Right lobe of liver (tissue), 6 donors: Measurements from ENCODE around the gene DYNLT2. TPM values are rescaled to one million over a fixed set of nuclear protein-coding genes. Genes with fewer than 3 reads are reported as not detected.

Experiments
- ATAC-seq, 4 donors: fragments of 200-7000 bp; cut with Tn5 transposase; one replicate each; pipeline ENCODE4 v1.9.1; 2020; ENCODE audit warnings: mild to moderate bottlenecking in 4 of 4, moderate library complexity in 4 of 4
- DNase-seq, 3 donors: peaks; one replicate each; pipeline ENCODE4 v3.0.0-alpha.2; 2020
- H3K27ac ChIP-seq, 3 donors: fragments of 200-600 bp; one replicate each; pipeline ENCODE4 v1.8.0; 2022
- H3K27me3 ChIP-seq, 2 donors: fragments of 200-600 bp; one replicate each; pipeline ENCODE4 v1.8.0; 2022
- H3K36me3 ChIP-seq, 4 donors: fragments of 200-600 bp; sonication (generic) in 1 of 4; one replicate each; pipeline versions ENCODE4 v1.5.1 to v1.8.0; 2017 to 2022; ENCODE audit warnings: control low read depth in 1 of 4
- H3K4me1 ChIP-seq, 4 donors: fragments of 200-600 bp; sonication (generic) in 1 of 4; one replicate each; pipeline versions ENCODE4 v1.5.1 to v1.8.0; 2017 to 2022; ENCODE audit warnings: control low read depth in 1 of 4
- H3K4me3 ChIP-seq, 3 donors: fragments of 200-600 bp; one replicate each; pipeline ENCODE4 v1.8.0; 2022
- H3K9me3 ChIP-seq, 4 donors: fragments of 200-600 bp; sonication (generic) in 1 of 4; one replicate each; pipeline versions ENCODE4 v1.5.1 to v1.8.0; 2017 to 2022; ENCODE audit warnings: control low read depth in 1 of 4
- POLR2A ChIP-seq: fragments of 450-650 bp; IDR thresholded peaks from one replicate; pipeline ENCODE4 v1.6.1; 2017; ENCODE audit warnings: antibody characterized with exemption, mild to moderate bottlenecking
- WGBS: methylation state at CpG from one replicate; pipeline ENCODE4 v1.1.6; 2018; ENCODE audit warnings: low coverage, low lambda C conversion rate; ENCODE audit not compliant: insufficient coverage; ENCODE audit errors: missing lambda C conversion rate; 5-methylcytosine and 5-hydroxymethylcytosine counted together
- intact Hi-C, 2 donors: fragments of 100-400 bp; cut with DNase I; formaldehyde crosslinking; loops; one replicate each; pipeline versions ENCODE4 v1.11.2 to v1.14.1; 2022
- total RNA-seq, 6 experiments: library from RNA; depleted of rRNA in 2 of 6; stranded (reverse); fragments of >200 nt in 2 of 6; fragmentation: NEBNext Ultra II Directional in 3 of 6; extraction: Animal tissue kit (Norgen Biotek cat#: 25700) in 3 of 6; gene quantifications; one replicate each; pipeline versions ENCODE4 v1.1.0 to v1.2.4, GENCODE V29; 2016 to 2023
- TF ChIP-seq, protein P1 (sequence below), 4 donors: fragments of 200-600 bp in 3 of 4; fragments of 450-650 bp in 1 of 4; IDR thresholded peaks; one replicate each; pipeline versions ENCODE4 v1.5.1 to v1.8.0; 2016 to 2022; ENCODE audit warnings: antibody characterized with exemption in 4 of 4, mild to moderate bottlenecking in 2 of 4
- donor health status: DM: no; HTN: yes; CAD: no.
- donor health status: DM: no; HTN: no; CAD: no.
- donor health status: DM: no; HTN: no; CAD: no.
- donor health status: DM: no; HTN: yes; CAD: no.
- donor health status: DM: no; HTN: yes; CAD: no.

The DYNLT2 gene
- total RNA-seq, 6 experiments from 2014 or later: 0.43 to 0.82 (median 0.68) TPM

DNA sequence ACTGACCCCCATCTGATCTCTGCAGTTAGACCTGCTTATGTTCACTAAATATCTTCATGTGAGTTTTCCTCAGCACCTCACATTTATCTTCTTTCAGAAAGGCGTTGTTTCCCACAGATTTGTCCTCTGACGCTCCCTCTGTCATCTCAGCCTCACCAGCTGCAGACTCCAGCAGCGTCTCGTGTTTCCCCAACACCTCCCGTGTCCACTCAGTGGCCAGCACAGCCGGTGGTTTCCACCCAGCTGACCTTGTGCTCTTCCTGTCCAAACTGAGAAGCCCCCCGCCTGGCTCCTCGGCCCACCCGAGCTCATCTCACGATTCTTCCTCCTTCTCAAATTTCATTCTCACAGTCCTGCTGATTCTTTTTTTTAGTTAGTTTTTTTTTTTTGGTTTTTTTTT is 12.5 kb upstream of the DYNLT2 start:
- peaks cover 0 to 19% (median 5%) of the 10 kb centered on the region in 4 donors for H3K4me1 ChIP-seq
- ATAC-seq: no peak
- H3K9me3 ChIP-seq: no peaks in the 10 kb centered on the region
- H3K36me3 ChIP-seq: peaks cover 0 to 27% (median 10%) of the 10 kb centered on the region in 4 donors
- TF ChIP-seq, protein P1, sequence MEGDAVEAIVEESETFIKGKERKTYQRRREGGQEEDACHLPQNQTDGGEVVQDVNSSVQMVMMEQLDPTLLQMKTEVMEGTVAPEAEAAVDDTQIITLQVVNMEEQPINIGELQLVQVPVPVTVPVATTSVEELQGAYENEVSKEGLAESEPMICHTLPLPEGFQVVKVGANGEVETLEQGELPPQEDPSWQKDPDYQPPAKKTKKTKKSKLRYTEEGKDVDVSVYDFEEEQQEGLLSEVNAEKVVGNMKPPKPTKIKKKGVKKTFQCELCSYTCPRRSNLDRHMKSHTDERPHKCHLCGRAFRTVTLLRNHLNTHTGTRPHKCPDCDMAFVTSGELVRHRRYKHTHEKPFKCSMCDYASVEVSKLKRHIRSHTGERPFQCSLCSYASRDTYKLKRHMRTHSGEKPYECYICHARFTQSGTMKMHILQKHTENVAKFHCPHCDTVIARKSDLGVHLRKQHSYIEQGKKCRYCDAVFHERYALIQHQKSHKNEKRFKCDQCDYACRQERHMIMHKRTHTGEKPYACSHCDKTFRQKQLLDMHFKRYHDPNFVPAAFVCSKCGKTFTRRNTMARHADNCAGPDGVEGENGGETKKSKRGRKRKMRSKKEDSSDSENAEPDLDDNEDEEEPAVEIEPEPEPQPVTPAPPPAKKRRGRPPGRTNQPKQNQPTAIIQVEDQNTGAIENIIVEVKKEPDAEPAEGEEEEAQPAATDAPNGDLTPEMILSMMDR (IDR thresholded peaks at IDR 0.05): no peak
- TF ChIP-seq POLR2A: no peak
- peak overlapping the region in 1 of 3 donors; percentile 43 for H3K4me3 ChIP-seq
- WGBS: 82% methylated on average over 10 of the region's 10 CpGs
- DNase-seq: no peak
- intact Hi-C loops: no loop called here
- H3K27ac ChIP-seq: peak overlapping the region in 2 of 3 donors; percentile 1 to 47
- H3K27me3 ChIP-seq: no peaks in the 10 kb centered on the region

DNA sequence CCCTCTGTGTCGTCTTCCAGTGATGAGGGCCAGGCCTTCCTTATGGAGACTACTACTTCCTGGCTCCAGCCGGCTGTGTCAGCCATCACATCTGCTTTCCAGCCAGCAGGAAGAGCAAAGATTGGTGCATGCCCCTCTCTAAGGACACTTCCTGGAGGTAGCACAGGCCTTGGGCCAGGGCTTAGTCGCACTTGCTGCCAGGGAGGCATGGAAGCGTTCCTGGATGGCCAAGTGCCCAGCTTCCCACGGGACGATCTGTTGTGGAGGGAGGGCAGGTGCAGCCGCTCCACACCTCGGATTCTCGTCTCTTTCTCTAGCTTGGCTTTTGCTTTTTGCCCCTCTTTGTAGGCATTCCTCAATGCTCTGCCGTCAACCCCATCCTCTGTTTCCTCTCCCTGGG is 11.9 kb upstream of the DYNLT2 start:
- WGBS: 48% methylated on average over 5 of the region's 10 CpGs
- H3K4me1 ChIP-seq: peaks cover 0 to 19% (median 5%) of the 10 kb centered on the region in 4 donors
- no peak for TF ChIP-seq POLR2A
- TF ChIP-seq, protein P1 (IDR thresholded peaks at IDR 0.05): no peak
- H3K36me3 ChIP-seq: peaks cover 0 to 27% (median 11%) of the 10 kb centered on the region in 4 donors
- intact Hi-C loops: no loop called here
- DNase-seq (peak; percentile 48 to 89 (median 83)), ATAC-seq (peak; percentile 34 to 72 (median 70))
- H3K4me3 ChIP-seq: peak overlapping the region in 1 of 3 donors; percentile 43
- H3K9me3 ChIP-seq: no peaks in the 10 kb centered on the region
- H3K27me3 ChIP-seq: no peaks in the 10 kb centered on the region
- peak overlapping the region in 2 of 3 donors; percentile 1 to 47 for H3K27ac ChIP-seq

DNA sequence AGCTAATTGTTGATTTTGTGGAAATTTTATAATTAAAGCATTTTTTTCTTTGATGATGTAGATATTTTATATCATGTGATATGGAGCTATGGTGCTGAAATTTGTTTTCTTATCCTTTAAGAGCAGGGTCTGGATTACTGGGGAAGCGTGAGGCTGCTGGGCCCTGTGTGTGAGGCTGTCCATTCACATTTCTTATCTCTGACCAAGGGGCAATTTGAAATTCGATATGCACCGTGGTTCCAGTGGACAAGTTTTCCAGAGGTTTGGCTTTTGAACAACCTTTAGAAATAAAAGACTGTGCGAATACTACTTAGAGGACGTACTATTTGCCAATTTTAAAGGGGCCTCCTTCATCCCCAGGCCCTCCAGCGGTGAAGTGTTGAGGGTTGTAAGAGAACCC is 3.8 kb upstream of the DYNLT2 start:
- Histone ChIP-seq H3K4me1 (peaks cover 0 to 13% (median 3%) of the 10 kb centered on the region in 4 donors), H3K36me3 (peaks cover 0 to 29% (median 2%) of the 10 kb centered on the region in 4 donors), H3K9me3 (no peaks in the 10 kb centered on the region), H3K27me3 (no peaks in the 10 kb centered on the region), H3K4me3 (no peak overlapping the region), H3K27ac (no peak overlapping the region)
- TF ChIP-seq POLR2A: no peak
- TF ChIP-seq, protein P1 (IDR thresholded peaks at IDR 0.05): no peak
- no peak for DNase-seq
- no peak for ATAC-seq
- 86% methylated on average over 6 of the region's 6 CpGs for WGBS
- intact Hi-C loops: no loop called here

GRCh38 chr6:169752074-169752623 is 777 bp upstream of the DYNLT2 start:
- peak overlapping the region; percentile 83 to 91 (median 89) for H3K4me3 ChIP-seq
- DNase-seq (no peak), ATAC-seq (peak in 1 of 4 donors; percentile 2)
- H3K27me3 ChIP-seq: no peaks in the 10 kb centered on the region
- peaks cover 0 to 18% (median 3%) of the 10 kb centered on the region in 4 donors for H3K4me1 ChIP-seq
- peak overlapping the region; percentile 92 to 97 (median 95) for H3K27ac ChIP-seq
- TF ChIP-seq, protein P1 (IDR thresholded peaks at IDR 0.05): no peak
- no peak for TF ChIP-seq POLR2A
- H3K36me3 ChIP-seq: peaks cover 0 to 6% (median 0%) of the 10 kb centered on the region in 4 donors
- intact Hi-C loops: no loop called here
- WGBS: 4% methylated on average over 15 of the region's 19 CpGs
- H3K9me3 ChIP-seq: no peaks in the 10 kb centered on the region
